ENCODE results near the gene FAM25G. TPM values are rescaled to one million over a fixed set of nuclear protein-coding genes. Genes with fewer than 3 reads are reported as not detected.

The FAM25G gene
- total and polyA plus RNA-seq, 2 of the 13 experiments (the other 11 are each of a cell fraction or from before 2014, with no cell fraction given), result not detected

DNA sequence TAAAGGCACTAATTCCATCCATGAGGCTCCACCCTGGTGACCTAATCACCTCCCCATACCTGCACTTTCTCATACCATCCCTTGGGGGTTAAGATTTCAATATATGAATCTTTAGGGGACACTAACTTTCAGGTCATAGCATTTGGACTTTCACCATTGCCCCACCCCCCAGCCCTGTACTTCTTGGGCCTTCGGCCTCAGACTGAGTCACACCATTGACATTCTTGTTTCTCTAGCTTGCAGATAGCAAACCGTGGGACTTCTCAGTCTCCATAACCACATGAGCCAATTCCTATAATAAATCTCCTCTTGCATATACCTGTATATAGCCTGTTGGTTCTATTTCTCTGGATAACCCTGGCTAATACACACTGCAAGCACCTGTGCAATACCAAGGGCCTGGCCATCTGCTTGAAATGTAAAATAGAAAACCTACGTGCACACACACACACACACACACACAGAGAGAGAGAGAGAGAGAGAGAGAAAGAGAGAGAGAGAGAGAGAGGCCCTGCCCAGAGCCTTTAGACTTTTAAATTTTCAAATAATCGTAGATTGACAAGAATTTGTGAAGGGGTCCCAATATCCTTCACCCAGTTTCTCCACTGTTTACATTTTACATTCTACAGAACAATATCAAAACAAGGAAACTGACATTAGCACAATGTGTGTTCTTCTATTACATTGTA, 32.9 kb downstream of the FAM25G start:
- WGBS (ENCODE audit: low lambda C conversion rate), result 17% methylated on average over 4 of the region's 4 CpGs
- CTCF ChIA-PET (ENCODE audit: low intra/inter-chr PET ratio, low total read pairs), result no interaction called here
- intact Hi-C loops (cut with micrococcal nuclease; ENCODE audit: unreplicated experiment), result no loop called here
- TF ChIP-seq DPF2 (CRISPR knock-in tag; IDR thresholded peaks at IDR 0.05; ENCODE audit: borderline replicate concordance, low read depth), result no peak
- no peak for TF ChIP-seq ZNF33B (CRISPR knock-in tag; IDR thresholded peaks at IDR 0.05)
- TF ChIP-seq TBX2 (CRISPR knock-in tag; IDR thresholded peaks at IDR 0.05; ENCODE audit: borderline replicate concordance), result no peak
- TF ChIP-seq, protein P1, sequence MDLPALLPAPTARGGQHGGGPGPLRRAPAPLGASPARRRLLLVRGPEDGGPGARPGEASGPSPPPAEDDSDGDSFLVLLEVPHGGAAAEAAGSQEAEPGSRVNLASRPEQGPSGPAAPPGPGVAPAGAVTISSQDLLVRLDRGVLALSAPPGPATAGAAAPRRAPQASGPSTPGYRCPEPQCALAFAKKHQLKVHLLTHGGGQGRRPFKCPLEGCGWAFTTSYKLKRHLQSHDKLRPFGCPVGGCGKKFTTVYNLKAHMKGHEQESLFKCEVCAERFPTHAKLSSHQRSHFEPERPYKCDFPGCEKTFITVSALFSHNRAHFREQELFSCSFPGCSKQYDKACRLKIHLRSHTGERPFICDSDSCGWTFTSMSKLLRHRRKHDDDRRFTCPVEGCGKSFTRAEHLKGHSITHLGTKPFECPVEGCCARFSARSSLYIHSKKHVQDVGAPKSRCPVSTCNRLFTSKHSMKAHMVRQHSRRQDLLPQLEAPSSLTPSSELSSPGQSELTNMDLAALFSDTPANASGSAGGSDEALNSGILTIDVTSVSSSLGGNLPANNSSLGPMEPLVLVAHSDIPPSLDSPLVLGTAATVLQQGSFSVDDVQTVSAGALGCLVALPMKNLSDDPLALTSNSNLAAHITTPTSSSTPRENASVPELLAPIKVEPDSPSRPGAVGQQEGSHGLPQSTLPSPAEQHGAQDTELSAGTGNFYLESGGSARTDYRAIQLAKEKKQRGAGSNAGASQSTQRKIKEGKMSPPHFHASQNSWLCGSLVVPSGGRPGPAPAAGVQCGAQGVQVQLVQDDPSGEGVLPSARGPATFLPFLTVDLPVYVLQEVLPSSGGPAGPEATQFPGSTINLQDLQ (CRISPR knock-in tag; IDR thresholded peaks at IDR 0.05), result no peak
- TF ChIP-seq, protein P2, sequence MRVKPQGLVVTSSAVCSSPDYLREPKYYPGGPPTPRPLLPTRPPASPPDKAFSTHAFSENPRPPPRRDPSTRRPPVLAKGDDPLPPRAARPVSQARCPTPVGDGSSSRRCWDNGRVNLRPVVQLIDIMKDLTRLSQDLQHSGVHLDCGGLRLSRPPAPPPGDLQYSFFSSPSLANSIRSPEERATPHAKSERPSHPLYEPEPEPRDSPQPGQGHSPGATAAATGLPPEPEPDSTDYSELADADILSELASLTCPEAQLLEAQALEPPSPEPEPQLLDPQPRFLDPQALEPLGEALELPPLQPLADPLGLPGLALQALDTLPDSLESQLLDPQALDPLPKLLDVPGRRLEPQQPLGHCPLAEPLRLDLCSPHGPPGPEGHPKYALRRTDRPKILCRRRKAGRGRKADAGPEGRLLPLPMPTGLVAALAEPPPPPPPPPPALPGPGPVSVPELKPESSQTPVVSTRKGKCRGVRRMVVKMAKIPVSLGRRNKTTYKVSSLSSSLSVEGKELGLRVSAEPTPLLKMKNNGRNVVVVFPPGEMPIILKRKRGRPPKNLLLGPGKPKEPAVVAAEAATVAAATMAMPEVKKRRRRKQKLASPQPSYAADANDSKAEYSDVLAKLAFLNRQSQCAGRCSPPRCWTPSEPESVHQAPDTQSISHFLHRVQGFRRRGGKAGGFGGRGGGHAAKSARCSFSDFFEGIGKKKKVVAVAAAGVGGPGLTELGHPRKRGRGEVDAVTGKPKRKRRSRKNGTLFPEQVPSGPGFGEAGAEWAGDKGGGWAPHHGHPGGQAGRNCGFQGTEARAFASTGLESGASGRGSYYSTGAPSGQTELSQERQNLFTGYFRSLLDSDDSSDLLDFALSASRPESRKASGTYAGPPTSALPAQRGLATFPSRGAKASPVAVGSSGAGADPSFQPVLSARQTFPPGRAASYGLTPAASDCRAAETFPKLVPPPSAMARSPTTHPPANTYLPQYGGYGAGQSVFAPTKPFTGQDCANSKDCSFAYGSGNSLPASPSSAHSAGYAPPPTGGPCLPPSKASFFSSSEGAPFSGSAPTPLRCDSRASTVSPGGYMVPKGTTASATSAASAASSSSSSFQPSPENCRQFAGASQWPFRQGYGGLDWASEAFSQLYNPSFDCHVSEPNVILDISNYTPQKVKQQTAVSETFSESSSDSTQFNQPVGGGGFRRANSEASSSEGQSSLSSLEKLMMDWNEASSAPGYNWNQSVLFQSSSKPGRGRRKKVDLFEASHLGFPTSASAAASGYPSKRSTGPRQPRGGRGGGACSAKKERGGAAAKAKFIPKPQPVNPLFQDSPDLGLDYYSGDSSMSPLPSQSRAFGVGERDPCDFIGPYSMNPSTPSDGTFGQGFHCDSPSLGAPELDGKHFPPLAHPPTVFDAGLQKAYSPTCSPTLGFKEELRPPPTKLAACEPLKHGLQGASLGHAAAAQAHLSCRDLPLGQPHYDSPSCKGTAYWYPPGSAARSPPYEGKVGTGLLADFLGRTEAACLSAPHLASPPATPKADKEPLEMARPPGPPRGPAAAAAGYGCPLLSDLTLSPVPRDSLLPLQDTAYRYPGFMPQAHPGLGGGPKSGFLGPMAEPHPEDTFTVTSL (CRISPR knock-in tag; IDR thresholded peaks at IDR 0.05; ENCODE audit: borderline replicate concordance), result no peak
- no peak for TF ChIP-seq BHLHE40 (IDR thresholded peaks at IDR 0.05; ENCODE audit: low read length)
- TF ChIP-seq, protein P3, sequence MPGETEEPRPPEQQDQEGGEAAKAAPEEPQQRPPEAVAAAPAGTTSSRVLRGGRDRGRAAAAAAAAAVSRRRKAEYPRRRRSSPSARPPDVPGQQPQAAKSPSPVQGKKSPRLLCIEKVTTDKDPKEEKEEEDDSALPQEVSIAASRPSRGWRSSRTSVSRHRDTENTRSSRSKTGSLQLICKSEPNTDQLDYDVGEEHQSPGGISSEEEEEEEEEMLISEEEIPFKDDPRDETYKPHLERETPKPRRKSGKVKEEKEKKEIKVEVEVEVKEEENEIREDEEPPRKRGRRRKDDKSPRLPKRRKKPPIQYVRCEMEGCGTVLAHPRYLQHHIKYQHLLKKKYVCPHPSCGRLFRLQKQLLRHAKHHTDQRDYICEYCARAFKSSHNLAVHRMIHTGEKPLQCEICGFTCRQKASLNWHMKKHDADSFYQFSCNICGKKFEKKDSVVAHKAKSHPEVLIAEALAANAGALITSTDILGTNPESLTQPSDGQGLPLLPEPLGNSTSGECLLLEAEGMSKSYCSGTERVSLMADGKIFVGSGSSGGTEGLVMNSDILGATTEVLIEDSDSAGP (CRISPR knock-in tag; IDR thresholded peaks at IDR 0.05; ENCODE audit: borderline replicate concordance), result no peak
- TF ChIP-seq MED13 (CRISPR knock-in tag; IDR thresholded peaks at IDR 0.05), result no peak
- no peak for TF ChIP-seq ZFP37 (CRISPR knock-in tag; IDR thresholded peaks at IDR 0.05; ENCODE audit: borderline replicate concordance)
- no peak for TF ChIP-seq ADNP (CRISPR knock-in tag; IDR thresholded peaks at IDR 0.05)
- TF ChIP-seq ZNF446 (CRISPR knock-in tag; IDR thresholded peaks at IDR 0.05), result no peak
- TF ChIP-seq ZNF260 (CRISPR knock-in tag; IDR thresholded peaks at IDR 0.05; ENCODE audit: borderline replicate concordance, low read depth), result no peak
- no peak for TF ChIP-seq CEBPB (IDR thresholded peaks at IDR 0.05; ENCODE audit: borderline replicate concordance, low read depth, low read length)

More for the DNA sequence above, 32.9 kb downstream of the FAM25G start:
- H3K9ac ChIP-seq (ENCODE audit: insufficient read depth, low read depth, low read length), result no peak overlapping the region
- peaks cover 0 to 10% of the 10 kb centered on the region in 2 experiments; a peak in 3 of 5 replicates for H3K27me3 ChIP-seq (ENCODE audit: control insufficient read depth in 1 of 2, insufficient read depth in 2 of 2, low read length in 2 of 2)
- no peaks in the 10 kb centered on the region for H3K79me2 ChIP-seq (ENCODE audit: insufficient read depth, low read length)
- in situ Hi-C loops (cut with HindIII; ENCODE audit: extremely low pct_ligation_motif_present, low pct_unique_long_range_greater_than_20kb), result no loop called here
- H3K4me1 ChIP-seq (ENCODE audit: insufficient read depth, low read length), result peaks cover 33% of the 10 kb centered on the region
- POLR2A ChIA-PET, result no interaction called here
- no peak overlapping the region for H3K4me2 ChIP-seq (ENCODE audit: low read depth, low read length)
- H3K9me3 ChIP-seq (ENCODE audit: low read length), result no peaks in the 10 kb centered on the region
- FAIRE-seq (no peak), DNase-seq (ENCODE audit: low spot score) (no peak), ATAC-seq (no peak)
- no peak overlapping the region for H3K27ac ChIP-seq (ENCODE audit: extremely low read length, insufficient read depth, low read length)
- H3K36me3 ChIP-seq (replicated peaks in 1 of 2; ENCODE audit: control insufficient read depth in 1 of 2, insufficient read depth in 2 of 2, low read length in 2 of 2), result no peaks in the 10 kb centered on the region
- H2AFZ ChIP-seq (ENCODE audit: low read length), result no peak overlapping the region
- no peak overlapping the region for H3K4me3 ChIP-seq (replicated peaks in 1 of 3; ENCODE audit: insufficient read depth in 1 of 3, low read depth in 2 of 3, low read length in 3 of 3)
- BruUV-seq (replicated peaks), result no TSS peak
- no peaks in the 10 kb centered on the region for H4K20me1 ChIP-seq (ENCODE audit: insufficient read depth, low read length)

All from HepG2 (cell line).